Stimulated activated CD8-positive, alpha-beta memory T cell treated with anti-CD3 and anti-CD28 coated beads, Interleukin-7, amount 100 ng/mL, for 4 hours (primary cell): ENCODE results near the gene RASL10A.

Source experiments
- DNase-seq, 2 donors: peaks; one replicate each; pipeline ENCODE4 v3.0.0-alpha.2; 2020; ENCODE audit warnings: low read depth in 2 of 2

The RASL10A gene

GRCh38 chr22:29339381-29340235 is 24.1 kb upstream of the RASL10A start:
- no peak for DNase-seq

GRCh38 chr22:29338398-29338797 is 22.9 kb upstream of the RASL10A start:
- no peak for DNase-seq

- no peak for DNase-seq
Measured at GRCh38 chr22:29337631-29338284, 22.3 kb upstream of the RASL10A start.

GRCh38 chr22:29336751-29337490 is 21.4 kb upstream of the RASL10A start:
- no peak for DNase-seq

GRCh38 chr22:29335656-29336055 is 20.2 kb upstream of the RASL10A start:
- no peak for DNase-seq

- no peak for DNase-seq
Measured at GRCh38 chr22:29334696-29335344, 19.3 kb upstream of the RASL10A start.

GRCh38 chr22:29334148-29334547 is 18.7 kb upstream of the RASL10A start:
- DNase-seq: no peak

- no peak for DNase-seq
Measured at GRCh38 chr22:29332886-29333496, 17.5 kb upstream of the RASL10A start.

- no peak for DNase-seq
Measured at GRCh38 chr22:29331658-29332300, 16.3 kb upstream of the RASL10A start.

GRCh38 chr22:29331213-29331612 is 15.7 kb upstream of the RASL10A start:
- DNase-seq: no peak

GRCh38 chr22:29330753-29331152 is 15.3 kb upstream of the RASL10A start:
- DNase-seq: no peak

- no peak for DNase-seq
Measured at GRCh38 chr22:29330291-29330690, 14.8 kb upstream of the RASL10A start.

GRCh38 chr22:29329581-29329980 is 14.1 kb upstream of the RASL10A start:
- DNase-seq: no peak

GRCh38 chr22:29328566-29329500 is 13.3 kb upstream of the RASL10A start:
- no peak for DNase-seq

- DNase-seq: no peak
Measured at GRCh38 chr22:29328055-29328454, 12.6 kb upstream of the RASL10A start.

GRCh38 chr22:29327089-29327764 is 11.7 kb upstream of the RASL10A start:
- no peak for DNase-seq

- DNase-seq: no peak
Measured at GRCh38 chr22:29326481-29326880, 11.0 kb upstream of the RASL10A start.

- DNase-seq: no peak
Measured at GRCh38 chr22:29325785-29326315, 10.4 kb upstream of the RASL10A start.

- DNase-seq: no peak
Measured at GRCh38 chr22:29325356-29325755, 9.9 kb upstream of the RASL10A start.
